KG1 (cell line): Measurements from ENCODE around the gene TEX50.
"Not testable (repeated sequence)": the region's sequence is repeated elsewhere in the genome, so short reads cannot be mapped to it uniquely, and the experiment has no call there.

Source experiments
- DNase-seq: peaks from one replicate; lab custom pipeline; 2025; lab: John Stamatoyannopoulos, UW

The TEX50 gene, protein sequence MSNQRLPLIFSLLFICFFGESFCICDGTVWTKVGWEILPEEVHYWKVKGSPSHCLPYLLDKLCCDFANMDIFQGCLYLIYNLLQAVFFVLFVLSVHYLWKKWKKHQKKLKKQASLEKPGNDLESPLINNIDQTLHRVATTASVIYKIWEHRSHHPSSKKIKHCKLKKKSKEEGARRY

DNA sequence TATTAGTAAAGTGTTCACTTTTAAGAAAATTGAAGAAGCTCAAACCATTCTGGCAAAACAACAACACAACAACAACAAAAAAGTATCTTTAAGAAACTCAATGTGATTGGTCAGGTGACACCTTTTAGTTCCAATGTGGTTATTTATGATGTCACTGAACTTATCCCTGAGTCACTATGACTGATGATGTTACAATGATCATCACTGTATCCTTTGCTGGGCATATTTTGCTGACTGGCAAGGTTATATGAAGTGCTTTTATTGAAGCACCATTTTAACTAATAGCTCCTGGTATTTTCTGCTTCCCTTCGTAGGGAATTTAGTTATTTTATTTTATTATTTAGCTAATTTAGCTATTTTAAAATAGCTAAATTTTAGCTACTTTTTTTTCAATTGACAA lies at the start of gene TEX50:
TEX50 (plus strand) TSS at position 223 of the 400 bp plus-strand sequence. CDS start 184 bp downstream, outside the sequence.
- DNase-seq = no peak

DNA sequence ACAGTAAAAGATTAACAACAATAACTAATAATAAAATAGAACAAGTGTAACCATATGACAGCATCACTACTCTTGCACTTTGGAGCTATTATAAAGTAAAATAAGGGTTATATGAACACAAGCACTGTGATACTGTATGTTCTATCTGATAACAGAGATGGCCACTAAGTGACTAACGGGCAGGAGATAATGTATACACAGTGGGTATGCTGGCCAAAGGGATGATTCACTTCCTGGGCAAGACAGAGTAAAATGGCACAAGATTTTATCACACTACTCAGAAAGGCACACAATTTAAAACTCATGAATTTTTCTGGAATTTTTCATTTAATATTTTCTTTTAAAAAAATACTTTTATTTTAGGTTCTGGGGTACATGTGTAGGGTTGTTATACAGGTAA lies 44.6 kb upstream of the TEX50 start:
- no peak for DNase-seq

DNA sequence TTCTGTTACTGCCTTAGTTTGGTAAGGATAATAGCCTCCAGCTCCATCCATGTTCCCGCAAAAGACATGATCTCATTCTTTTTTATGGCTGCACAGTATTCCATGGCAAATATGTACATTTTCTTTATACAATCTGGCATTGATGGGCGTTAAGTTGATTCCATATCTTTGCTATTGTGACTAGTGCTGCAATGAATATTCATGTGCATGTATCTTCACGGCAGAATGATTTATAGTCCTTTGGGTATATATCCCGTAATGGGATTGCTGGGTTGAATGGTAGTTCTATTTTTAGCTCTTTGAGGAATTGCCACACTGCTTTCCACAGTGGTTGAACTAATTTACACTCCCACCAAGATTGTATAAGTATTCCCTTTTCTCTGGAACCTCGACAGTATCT lies 44.0 kb upstream of the TEX50 start:
- not testable (repeated sequence) for DNase-seq

DNA sequence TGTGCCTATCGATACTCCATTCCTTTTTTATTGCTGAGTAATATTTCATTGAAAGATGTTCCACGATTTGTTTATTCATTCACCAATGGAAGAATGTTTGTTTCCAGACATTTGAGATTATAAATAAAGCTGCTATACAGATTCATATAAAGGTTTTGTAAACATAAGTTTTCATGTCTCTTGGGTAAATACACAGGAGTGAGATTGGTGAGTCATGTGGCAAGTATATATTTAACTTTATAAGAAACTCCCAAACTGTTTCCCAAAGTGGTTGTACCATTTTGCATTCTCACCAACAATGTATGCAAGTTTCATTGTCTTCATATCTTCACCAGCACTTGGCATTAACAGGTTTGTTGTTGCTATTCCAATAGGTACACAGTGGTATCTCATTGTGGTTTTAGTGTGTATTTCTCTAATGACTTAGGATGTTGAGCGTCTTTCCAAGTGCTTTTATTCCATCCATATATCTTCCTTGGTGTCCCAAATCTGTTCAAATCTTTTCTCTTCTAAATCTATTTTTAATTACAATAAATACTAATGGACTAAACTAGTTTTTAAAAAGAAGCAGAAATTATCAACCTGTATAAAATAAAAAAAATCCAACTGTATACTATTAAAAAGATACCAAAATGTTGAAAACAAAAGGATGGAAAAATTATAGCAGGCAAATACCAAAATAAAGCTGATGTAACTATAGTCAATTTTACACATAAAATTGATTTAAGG lies 38.9 kb upstream of the TEX50 start:
- DNase-seq = no peak

DNA sequence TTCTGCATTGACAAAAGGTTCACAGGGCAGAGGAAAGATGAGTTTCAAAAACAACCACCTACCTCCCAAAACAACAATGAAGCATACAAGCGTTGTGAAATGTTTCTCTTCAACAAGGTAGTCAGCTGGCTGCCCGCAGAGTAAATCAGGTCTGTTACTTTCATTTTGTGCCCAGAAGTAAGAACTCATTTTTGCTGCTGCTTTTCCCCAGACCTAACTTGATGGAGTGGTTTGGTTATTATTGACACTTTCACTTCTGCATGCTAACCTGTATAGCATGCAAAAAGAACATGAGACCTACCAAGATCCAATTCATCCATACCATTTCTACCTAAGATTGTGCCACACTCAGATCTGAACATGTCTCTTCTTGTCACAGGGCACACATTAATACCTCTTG lies 33.5 kb upstream of the TEX50 start:
- DNase-seq = no peak

DNA sequence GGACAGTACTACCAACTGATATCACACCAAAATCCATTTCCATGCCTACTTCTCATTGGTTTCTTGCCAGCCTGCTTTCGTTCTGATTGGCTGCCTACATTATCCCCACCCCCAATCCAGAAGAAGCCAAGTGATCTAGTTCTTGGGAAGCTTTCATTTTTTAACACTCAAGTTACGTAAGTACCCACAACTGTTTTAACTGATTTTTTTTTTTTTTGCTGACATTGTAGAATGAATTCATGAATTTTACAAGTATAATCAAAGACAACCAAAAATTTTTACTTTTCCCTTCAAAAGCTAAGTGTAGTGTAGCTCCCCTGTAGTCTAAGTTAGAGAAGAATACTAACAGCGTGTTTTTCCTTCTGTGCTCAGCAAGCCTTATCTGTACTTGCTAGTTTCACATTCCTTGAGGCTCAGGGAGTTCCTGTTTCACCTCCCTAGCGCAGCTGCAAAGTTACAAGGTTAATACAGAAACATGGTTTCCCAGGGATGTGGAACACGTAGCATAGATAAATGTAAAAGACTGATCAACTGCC lies 32.0 kb upstream of the TEX50 start, which contains the start of gene SLC9C2:
SLC9C2 (minus strand) TSS at position 17 of the 536 bp plus-strand sequence. CDS start 1,296 bp downstream, outside the sequence.
- no peak for DNase-seq

DNA sequence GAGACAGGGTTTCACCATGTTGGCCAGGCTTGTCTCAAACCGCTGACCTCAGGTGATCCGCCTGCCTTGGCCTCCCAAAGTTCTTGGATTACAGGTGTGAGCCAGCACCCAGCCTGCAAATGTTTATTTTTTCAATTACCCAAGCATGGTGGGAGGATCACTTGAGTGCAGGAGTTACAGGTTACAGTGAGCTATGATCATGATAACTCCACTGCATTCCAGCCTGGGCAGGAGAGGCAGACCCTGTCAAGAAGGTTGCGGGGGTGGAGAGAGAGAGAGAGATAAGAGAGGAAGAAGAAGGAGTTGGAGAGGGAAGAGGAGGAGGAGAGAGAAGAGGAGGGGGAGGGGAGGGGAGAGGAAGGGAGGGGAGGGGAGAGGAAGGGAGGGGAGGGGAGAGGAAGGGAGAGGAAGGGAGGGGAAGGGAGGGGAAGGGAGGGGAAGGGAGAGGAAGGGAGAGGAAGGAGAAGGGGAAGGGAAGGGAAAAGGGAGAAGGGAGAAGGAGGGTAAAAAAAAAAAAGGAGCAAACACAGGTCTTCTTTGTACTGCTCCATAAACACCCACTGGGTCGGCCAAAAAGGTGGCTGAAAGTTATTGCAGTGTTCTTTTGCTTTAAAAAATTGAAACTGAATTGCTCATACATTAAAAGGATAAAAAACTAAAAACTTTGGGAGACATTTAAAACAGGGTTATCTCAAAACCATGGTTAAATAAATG lies 26.5 kb upstream of the TEX50 start:
- no peak for DNase-seq

DNA sequence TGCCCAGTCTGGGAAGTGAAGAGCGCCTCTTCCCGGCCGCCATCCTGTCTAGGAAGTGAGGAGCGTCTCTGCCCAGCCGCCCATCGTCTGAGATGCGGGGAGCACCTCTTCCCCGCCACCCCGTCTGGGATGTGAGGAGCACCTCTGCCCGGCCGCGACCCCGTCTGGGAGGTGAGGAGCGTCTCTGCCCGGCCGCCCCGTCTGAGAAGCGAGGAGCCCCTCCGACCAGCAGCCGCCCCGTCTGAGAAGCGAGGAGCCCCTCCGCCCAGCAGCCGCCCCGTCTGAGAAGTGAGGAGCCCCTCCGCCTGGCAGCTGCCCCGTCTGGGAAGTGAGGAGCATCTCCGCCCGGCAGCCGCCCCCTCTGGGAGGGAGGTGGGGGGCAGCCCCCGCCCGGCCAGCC lies 22.1 kb upstream of the TEX50 start:
- not testable (repeated sequence) for DNase-seq

DNA sequence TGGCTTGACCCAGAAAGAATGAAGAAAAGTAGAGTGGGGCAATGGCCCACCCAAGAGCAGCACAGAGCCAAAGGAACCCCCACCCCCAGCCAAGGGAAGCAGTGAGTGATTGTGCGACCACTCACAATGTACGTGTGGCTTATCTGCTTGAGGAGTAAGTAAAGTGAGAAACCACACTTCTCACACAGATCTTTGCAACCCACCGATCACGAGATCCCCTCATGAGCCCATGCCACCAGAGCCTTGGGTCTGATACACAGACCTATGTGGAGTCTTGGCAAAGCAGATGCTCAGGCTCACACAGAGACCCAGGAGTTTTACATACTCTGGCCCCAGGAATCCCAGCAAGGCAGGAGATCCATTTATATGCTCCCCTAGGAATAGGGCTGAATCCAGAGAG lies 18.3 kb upstream of the TEX50 start:
- no peak for DNase-seq

DNA sequence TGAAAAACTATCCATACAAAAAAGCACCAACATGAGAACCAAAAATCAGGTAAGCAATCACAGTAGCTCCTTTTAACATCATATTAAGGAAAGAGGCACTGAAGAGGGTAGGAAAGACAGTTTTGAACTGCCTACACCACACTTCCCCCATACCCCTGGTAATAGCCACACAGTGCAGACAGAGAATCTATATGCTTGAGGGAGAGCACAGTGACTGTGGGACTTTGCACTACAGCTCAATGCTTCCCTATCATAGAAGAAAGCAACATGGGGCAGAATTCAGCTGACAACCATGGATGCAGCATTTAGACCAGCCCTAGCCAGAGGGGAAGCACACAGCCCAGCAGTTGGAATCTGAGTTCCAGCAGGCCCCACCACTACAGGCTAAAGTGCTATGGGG lies 7.9 kb upstream of the TEX50 start:
- no peak for DNase-seq

DNA sequence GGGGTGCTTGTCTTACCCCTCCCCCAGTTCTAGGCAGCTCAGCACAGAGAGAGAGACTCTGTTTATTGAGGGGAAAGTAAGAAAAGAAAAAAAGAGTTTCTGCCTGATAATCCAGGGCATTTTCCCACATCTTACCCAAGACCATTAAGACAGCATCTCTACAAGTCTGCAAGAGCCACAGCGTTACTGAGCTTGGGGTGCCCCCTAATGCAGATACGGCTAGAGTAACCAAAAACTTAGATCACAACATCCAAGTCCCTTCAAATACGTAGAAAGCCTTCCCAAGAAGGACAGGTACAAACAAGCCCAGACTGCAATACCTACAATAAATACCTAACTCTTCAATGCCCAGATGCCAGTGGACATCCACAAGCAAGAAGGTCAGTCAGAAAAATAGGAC lies 6.2 kb upstream of the TEX50 start:
- DNase-seq = no peak

DNA sequence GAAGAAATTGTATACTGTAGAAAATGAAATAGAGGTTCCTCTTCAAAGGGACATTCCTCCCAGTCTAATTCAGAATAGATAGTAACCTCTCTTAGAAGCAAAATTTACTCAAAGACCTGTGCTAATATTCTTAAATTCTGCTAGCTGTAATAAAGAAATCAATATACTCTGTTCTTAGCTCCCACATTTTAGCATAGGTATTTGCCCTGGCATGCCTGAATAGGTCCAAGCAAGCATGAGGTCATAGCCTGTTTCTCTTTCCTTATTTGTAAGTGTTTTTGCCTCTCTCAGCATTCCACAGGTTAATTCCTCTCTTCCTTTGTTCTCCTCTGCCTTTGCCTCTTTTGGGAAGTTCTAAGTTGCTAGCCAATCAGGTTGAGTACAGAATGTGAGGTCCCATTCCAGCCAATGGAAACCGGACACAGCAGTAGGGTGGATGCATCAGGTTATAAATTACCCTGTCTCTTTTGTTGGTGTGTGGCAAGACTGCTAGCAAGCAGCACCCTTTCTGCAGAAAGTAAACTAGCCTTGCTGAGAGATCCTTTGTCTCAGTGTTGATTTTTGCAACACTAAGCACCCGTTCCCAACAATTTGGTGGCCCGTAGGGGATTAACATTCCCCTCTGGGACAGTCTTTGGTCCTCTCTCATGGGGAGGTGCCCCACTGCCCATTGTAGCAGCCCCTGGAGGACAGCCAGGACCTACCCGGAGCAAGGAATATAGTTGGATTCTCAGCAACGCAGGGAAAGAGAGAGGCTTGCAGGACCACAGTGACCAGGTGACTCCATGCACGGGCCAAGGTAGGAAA lies 2.3 kb downstream of the TEX50 start:
- DNase-seq = not testable (repeated sequence)

DNA sequence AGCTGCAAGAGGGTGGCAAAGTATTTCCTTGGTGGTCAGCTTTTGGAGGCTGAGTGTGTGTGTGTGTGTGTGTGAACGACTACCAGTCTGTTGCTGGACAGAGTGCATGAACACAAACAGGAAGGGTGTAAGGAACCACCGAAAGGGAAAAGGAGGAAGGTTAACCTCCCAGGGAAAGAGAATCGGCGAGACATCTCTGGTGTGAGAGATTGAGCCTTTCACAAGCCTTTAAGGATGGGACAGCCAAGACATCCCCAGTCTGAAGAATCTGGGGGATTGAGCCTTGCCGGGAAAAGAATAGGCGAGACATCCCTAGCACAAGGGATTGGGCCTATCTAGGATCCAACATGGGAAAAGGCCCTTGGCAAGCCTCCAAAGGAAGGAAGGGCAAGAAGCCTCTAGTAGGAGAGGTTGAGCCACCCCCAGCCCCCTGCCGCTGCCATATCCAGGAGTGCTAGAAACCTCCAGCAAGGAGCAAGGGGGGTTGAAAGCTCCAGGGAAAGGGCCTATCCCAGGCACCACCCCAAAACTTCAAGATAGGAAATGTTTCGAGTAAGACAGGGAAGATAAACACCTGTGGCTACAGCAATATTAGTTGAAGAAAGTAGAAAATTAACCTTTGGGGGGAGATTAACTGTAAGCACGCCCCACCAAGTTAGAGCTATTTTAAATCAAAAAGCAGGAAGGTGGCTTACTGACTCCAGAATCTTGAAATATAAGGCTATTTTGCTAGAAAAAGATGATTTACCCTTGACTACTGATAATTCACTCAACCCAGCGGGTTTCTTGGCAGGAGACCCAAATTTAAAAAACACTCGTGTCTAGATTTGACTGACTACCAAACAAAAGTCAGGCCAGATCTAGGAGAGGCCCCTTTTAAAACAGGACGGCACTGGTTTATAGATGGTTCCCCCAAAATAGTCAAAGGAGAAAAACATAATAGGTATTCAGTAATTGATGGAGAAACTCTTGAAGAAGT lies 3.2 kb downstream of the TEX50 start:
- DNase-seq = no peak

DNA sequence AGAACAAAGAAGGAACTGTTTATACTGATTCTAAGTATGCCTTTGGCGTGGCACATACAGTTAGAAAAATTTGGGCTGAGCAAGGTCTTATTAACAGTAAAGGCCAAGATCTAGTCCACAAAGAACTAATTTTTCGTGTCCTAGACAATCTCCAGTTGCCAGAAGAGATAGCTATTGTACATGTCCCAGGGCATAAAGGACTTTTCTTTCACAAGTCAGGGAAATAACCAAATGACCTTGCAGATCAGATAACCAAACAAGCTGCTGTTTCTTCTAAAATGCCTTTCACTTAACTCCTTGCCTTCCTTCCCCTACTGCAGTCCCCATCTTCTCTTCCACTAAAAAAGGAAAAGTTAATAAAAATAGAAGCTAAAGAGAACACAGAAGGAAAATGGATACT lies 4.0 kb downstream of the TEX50 start:
- DNase-seq = no peak

DNA sequence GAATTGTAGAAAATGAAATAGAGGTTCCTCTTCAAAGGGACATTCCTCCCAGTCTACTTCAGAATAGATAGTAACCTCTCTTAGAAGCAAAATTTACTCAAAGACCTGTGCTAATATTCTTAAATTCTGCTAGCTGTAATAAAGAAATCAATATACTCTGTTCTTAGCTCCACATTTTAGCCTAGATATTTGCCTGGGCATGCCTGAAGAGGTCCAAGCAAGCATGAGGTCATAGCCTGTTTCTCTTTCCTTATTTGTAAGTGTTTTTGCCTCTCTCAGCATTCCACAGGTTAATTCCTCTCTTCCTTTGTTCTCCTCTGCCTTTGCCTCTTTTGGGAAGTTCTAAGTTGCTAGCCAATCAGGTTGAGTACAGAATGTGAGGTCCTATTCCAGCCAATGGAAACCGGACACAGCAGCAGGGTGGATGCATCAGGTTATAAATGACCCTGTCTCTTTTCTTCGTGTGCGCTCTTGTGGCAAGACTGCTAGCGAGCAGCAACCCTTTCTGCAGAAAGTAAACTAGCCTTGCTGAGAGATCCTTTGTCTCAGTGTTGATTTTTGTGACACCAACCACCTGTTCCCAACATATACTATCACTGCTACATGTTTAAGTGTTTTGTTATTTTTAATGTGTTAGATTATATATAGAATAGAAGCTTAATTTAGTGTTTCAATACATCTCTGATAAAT lies 7.5 kb downstream of the TEX50 start:
- DNase-seq = not testable (repeated sequence)

DNA sequence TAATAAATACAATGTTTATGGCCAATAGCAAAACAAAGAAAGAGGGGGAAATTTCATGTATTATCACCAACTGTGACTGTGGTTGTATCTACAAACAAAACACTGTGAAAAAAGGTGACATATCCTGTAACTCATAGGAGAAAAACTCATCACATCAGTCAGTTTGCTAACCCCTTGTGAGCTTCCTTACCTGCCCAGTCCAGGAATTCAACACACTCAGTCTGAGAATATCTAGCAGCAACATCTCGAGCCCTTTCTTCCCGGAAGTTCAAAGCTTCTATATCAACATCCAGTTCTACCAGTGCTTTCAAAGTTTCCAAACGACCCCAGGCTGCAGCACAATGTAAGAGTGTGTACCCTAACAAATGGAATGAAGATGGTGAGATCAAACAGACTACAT lies 11.5 kb downstream of the TEX50 start:
- DNase-seq = no peak

DNA sequence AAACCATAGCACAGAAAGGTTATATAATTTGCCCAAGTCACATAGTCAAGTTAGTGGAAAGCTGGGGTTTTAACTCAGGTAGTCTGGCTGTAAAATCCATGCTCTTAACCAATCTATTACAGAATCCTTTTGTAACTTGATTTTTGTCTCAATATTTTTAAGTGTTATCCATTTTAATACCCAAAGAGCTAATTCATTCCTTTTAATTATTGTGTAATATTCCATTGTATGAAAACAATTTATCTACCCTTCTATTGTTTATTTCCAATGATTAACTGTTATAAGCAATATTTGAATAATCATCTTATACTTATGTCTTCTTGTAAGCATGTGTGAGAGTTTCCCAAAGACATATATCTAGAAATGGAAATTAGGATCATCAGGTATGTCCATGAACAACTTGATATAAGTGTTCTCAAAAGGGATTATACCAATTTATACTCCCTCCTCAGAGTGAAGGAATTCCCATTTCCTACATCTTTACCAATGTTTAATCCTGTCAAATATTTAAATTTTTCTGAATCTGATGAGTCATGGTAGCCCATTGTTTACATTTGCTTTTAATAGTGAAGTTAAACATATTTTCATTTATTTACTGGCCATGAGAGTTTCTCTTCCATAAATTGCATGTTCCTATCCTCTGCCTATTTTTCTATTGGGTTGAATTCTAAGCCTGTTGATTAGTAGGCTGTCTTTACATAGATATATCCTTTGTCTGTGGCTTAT lies 13.9 kb downstream of the TEX50 start:
- no peak for DNase-seq

DNA sequence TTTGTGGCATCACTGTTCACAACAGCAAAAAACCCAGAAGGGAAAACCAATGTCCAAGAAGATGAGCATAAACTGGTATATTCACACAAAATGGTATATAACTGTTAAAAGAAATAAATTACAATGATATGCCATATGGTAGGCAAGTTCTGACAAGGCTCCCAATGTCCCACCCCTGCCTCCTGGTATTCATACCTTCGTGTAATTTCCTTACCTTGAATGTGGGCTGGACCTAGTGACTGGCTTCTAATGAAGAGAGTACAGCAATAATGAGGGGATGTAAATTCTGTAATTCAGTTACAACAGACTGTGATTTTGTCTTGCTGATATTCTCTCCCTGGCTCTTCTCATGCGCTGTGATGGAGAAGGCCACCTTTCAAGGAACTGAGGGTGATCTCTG lies 25.2 kb downstream of the TEX50 start:
- DNase-seq = no peak

DNA sequence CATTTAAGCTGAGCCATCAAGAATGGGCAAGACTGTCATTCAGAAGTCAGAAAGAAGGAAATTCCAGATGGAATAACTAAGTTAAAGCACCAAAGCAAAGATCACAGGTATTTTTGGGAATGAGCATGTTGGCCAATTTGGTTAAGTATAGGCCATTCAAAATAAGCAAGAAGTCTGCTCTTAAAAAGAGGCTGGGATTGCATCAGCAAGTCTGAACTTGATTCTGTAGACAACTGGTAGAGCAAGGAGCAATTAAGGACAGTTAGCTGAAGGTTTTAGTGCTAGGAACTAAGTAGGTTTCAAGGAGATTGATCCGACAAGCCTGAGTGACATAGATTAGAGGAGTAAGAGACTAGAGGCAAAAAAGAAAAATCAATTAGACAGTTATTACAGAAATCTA lies 26.1 kb downstream of the TEX50 start:
- no peak for DNase-seq

DNA sequence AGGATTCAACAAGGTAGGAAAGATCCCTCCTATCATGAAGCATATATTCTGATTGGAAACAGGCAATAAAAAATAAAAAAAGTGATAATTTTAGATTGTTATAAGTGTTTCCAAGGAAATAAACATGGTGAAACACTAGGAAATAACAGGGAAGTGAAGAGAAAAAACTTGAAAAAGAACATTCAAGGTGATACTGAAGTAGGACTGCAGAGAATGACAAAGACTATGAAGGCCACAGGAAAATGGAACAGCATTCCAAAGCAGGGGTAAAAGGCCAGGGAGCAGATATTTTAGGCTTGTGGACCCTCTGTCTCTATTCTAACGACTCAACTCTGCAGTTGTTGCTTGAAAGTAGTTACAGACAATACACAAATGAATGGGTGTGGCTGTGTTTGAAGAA lies 26.6 kb downstream of the TEX50 start:
- no peak for DNase-seq
